ENCODE data around the gene CTNNBL1. TPM values are rescaled to one million over a fixed set of nuclear protein-coding genes. Genes with fewer than 3 reads are reported as not detected.
A peak's percentile ranks its signal among the peaks of the same experiment; 100 is the strongest.

The CTNNBL1 gene, protein sequence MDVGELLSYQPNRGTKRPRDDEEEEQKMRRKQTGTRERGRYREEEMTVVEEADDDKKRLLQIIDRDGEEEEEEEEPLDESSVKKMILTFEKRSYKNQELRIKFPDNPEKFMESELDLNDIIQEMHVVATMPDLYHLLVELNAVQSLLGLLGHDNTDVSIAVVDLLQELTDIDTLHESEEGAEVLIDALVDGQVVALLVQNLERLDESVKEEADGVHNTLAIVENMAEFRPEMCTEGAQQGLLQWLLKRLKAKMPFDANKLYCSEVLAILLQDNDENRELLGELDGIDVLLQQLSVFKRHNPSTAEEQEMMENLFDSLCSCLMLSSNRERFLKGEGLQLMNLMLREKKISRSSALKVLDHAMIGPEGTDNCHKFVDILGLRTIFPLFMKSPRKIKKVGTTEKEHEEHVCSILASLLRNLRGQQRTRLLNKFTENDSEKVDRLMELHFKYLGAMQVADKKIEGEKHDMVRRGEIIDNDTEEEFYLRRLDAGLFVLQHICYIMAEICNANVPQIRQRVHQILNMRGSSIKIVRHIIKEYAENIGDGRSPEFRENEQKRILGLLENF
- total RNA-seq (2021; ENCODE audit: unreplicated experiment) (71.2 TPM), Bru-seq, nascent RNA (percentile 76 among the genes with signal in this experiment), BruChase-seq, experiment 1, labeled RNA remaining after a 2-hour chase (percentile 59 among the genes with signal in this experiment), BruChase-seq, experiment 2, labeled RNA remaining after a 6-hour chase (percentile 59 among the genes with signal in this experiment)
- polyA plus RNA-seq (2012; ENCODE audit: insufficient read length) = 64.3 TPM
- long read RNA-seq, transcript CTNNBL1-201 (16 exons, 1,925 nt) = major isoform, 118 of 163 reads
- long read RNA-seq, partial matches to known transcripts = 15 of 163 reads
- long read RNA-seq, other reads (novel, unspliced or antisense) = 29 of 163 reads

DNA sequence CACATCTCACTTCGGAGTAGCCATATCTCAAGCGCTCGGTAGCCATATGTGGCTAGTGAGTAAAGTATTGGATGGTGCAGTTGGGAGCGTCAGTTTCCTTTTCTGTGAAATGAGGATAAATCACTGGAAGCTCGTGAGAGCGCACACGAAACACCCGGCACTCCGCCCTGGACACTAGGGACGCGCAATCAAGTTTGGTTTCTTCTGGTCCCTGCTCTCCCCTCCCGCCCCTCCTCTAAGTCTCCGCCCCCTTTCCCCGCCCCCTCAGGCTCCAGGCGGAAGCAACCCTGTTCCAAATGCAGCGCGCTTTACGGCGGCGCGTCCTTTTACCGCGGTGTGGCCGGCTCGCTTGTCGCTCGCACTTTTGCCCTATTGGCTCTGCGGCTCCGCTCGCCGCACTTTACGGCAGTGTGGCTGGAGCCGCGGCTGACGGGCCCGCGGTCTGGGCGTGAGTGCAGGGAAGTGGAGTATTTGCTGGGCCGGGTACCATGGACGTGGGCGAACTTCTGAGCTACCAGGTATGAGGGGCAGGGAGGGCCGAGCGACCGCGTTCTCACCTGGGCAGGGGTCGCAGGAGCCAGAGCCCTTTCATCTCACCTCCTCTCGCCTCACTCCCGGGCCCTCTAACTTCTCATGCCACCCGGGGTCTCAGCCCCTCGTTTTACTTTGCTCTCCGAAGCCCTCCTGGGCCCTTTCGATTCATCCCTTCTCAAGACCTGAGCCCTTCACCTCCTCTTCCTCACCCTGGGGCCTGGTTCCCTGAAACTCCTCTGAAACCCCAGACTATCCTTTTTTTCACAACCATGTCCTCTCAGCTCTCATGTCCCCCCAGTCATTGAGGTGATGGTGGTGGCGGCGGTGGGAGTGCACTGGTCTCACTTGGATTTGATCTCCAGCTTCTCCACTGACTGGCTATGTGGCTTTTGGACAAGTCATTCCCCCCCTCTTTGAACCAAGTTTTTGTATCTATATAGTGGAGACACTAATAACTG is at the start of gene CTNNBL1:
Gene CTNNBL1 (plus strand): TSS at position 396 of the 992 bp plus-strand sequence. CDS start 93 bp downstream, at position 489.
- ChIA-PET CTCF (no interaction called here), POLR2A (interaction anchor here (0.5 to 0.8 kb wide), 3 partner anchors 8 to 830 kb away, joined by 3 to 13 read pairs (median 3); no protein-coding TSS in a partner anchor)
- Histone ChIP-seq H3K27ac (ENCODE audit: low read length) (peak within 1 kb of the TSS; percentile 88), H3K4me3 (ENCODE audit: low read depth in 2 of 2, low read length in 2 of 2) (peak within 1 kb of the TSS; percentile 92 to 98), H3K9me3 (ENCODE audit: control insufficient read depth, insufficient read depth, low read depth, low read length) (no peaks in the 10 kb centered on the region), H3K36me3 (ENCODE audit: control insufficient read depth, insufficient read depth, low read length) (peaks cover 6% of the 10 kb centered on the region; the same call in 1 of the 2 replicates), H3K27me3 (ENCODE audit: control insufficient read depth, insufficient read depth, low read length) (peaks cover 3% of the 10 kb centered on the region), H3K4me1 (ENCODE audit: control insufficient read depth, insufficient read depth, low read length) (0 out of 2 replicates have a peak, but pooled peaks cover 5% of the 10 kb centered on the region)
- ATAC-seq = peak; percentile 98
- BruUV-seq (replicated peaks) = no TSS peak
- TF ChIP-seq POLR2AphosphoS5 (IDR thresholded peaks at IDR 0.05; ENCODE audit: low read depth, low read length) (peak; percentile 74), TCF7L2 (IDR thresholded peaks at IDR 0.05; ENCODE audit: low read depth, low read length) (peak; percentile 14; the same call in 1 of the 2 replicates), SIN3A (IDR thresholded peaks at IDR 0.05; ENCODE audit: borderline replicate concordance, insufficient read depth, low read depth, low read length) (no peak)
- TF ChIP-seq, protein P1, sequence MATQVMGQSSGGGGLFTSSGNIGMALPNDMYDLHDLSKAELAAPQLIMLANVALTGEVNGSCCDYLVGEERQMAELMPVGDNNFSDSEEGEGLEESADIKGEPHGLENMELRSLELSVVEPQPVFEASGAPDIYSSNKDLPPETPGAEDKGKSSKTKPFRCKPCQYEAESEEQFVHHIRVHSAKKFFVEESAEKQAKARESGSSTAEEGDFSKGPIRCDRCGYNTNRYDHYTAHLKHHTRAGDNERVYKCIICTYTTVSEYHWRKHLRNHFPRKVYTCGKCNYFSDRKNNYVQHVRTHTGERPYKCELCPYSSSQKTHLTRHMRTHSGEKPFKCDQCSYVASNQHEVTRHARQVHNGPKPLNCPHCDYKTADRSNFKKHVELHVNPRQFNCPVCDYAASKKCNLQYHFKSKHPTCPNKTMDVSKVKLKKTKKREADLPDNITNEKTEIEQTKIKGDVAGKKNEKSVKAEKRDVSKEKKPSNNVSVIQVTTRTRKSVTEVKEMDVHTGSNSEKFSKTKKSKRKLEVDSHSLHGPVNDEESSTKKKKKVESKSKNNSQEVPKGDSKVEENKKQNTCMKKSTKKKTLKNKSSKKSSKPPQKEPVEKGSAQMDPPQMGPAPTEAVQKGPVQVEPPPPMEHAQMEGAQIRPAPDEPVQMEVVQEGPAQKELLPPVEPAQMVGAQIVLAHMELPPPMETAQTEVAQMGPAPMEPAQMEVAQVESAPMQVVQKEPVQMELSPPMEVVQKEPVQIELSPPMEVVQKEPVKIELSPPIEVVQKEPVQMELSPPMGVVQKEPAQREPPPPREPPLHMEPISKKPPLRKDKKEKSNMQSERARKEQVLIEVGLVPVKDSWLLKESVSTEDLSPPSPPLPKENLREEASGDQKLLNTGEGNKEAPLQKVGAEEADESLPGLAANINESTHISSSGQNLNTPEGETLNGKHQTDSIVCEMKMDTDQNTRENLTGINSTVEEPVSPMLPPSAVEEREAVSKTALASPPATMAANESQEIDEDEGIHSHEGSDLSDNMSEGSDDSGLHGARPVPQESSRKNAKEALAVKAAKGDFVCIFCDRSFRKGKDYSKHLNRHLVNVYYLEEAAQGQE (IDR thresholded peaks at IDR 0.05; ENCODE audit: insufficient read depth in 1 of 2, low read depth in 2 of 2, low read length in 1 of 2) = 0 out of 4 replicates have a peak, but pooled peaks of 1 of the 2 experiments have one; percentile 29
- TF ChIP-seq, protein P2, sequence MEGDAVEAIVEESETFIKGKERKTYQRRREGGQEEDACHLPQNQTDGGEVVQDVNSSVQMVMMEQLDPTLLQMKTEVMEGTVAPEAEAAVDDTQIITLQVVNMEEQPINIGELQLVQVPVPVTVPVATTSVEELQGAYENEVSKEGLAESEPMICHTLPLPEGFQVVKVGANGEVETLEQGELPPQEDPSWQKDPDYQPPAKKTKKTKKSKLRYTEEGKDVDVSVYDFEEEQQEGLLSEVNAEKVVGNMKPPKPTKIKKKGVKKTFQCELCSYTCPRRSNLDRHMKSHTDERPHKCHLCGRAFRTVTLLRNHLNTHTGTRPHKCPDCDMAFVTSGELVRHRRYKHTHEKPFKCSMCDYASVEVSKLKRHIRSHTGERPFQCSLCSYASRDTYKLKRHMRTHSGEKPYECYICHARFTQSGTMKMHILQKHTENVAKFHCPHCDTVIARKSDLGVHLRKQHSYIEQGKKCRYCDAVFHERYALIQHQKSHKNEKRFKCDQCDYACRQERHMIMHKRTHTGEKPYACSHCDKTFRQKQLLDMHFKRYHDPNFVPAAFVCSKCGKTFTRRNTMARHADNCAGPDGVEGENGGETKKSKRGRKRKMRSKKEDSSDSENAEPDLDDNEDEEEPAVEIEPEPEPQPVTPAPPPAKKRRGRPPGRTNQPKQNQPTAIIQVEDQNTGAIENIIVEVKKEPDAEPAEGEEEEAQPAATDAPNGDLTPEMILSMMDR (IDR thresholded peaks at IDR 0.05) = no peak
- intact Hi-C loops (cut with micrococcal nuclease; ENCODE audit: unreplicated experiment) = no loop called here
- in situ Hi-C loops (cut with HindIII; ENCODE audit: low pct_unique_long_range_greater_than_20kb, low sequenced_read_pairs) = no loop called here
- DNase-seq (ENCODE audit: low read depth, low spot score) = peak; percentile 93

DNA sequence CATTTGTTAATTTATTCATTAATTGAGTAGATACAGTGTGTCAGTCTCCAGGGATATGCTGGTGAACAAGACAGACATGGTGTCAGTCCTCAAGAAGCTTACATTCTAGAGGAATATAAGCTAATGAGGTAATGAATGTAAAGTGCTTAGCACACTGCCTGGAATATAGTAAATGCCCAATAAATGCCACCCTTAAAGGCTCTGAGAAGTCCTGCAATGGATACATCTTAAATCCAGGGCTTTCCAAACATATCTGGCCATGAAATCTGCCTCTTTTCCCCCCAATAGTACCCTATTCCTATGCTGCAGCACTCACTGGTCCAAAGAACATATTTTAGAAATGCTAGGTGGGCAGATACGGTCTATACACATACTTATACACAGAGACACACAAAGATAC is 49.2 kb upstream of the CTNNBL1 start:
- intact Hi-C loops (cut with micrococcal nuclease; ENCODE audit: unreplicated experiment) = no loop called here
- DNase-seq (ENCODE audit: low read depth, low spot score) = no peak
- no peak overlapping the region for H3K27ac ChIP-seq (ENCODE audit: low read length)
- no TSS peak for BruUV-seq (replicated peaks)
- no peak for ATAC-seq
- no peaks in the 10 kb centered on the region for H3K9me3 ChIP-seq (ENCODE audit: control insufficient read depth, insufficient read depth, low read depth, low read length)
- ChIA-PET POLR2A (interaction anchor here (0.6 kb wide), 1 partner anchor 341 kb away, joined by 4 read pairs; no protein-coding TSS in a partner anchor), CTCF (no interaction called here)
- H3K4me3 ChIP-seq (ENCODE audit: low read depth in 2 of 2, low read length in 2 of 2) = no peak overlapping the region
- peaks cover 17% of the 10 kb centered on the region for H3K27me3 ChIP-seq (ENCODE audit: control insufficient read depth, insufficient read depth, low read length)
- in situ Hi-C loops (cut with HindIII; ENCODE audit: low pct_unique_long_range_greater_than_20kb, low sequenced_read_pairs) = no loop called here
- no peaks in the 10 kb centered on the region for H3K36me3 ChIP-seq (ENCODE audit: control insufficient read depth, insufficient read depth, low read length)
- TF ChIP-seq, protein P1 (IDR thresholded peaks at IDR 0.05; ENCODE audit: insufficient read depth in 1 of 2, low read depth in 2 of 2, low read length in 1 of 2) = no peak
- TF ChIP-seq POLR2AphosphoS5 (IDR thresholded peaks at IDR 0.05; ENCODE audit: low read depth, low read length) (no peak), SIN3A (IDR thresholded peaks at IDR 0.05; ENCODE audit: borderline replicate concordance, insufficient read depth, low read depth, low read length) (no peak)
- no peaks in the 10 kb centered on the region for H3K4me1 ChIP-seq (ENCODE audit: control insufficient read depth, insufficient read depth, low read length)

Measured in Panc1 (cell line).